GM19025 (cell line): ENCODE results near the gene YBEY.

Source experiments
- ATAC-seq: cut with Tn5 transposase; IDR thresholded peaks from one replicate; pipeline ENCODE4 v1.9.1; 2021; ENCODE audit warnings: mild to moderate bottlenecking, low read depth, moderate library complexity; ENCODE audit not compliant: unreplicated experiment

The YBEY gene

GRCh38 chr21:46325073-46325912, 39.2 kb downstream of the YBEY start:
- no peak for ATAC-seq

GRCh38 chr21:46326110-46326703, 40.1 kb downstream of the YBEY start:
- ATAC-seq = no peak

- ATAC-seq = no peak
These were observed 41.6 kb downstream of the YBEY start for GRCh38 chr21:46327711-46328110.

GRCh38 chr21:46328151-46328550, 42.0 kb downstream of the YBEY start:
- no peak for ATAC-seq

GRCh38 chr21:46329796-46330195, 43.7 kb downstream of the YBEY start:
- ATAC-seq = no peak

- ATAC-seq = no peak
These were observed 48.4 kb downstream of the YBEY start for GRCh38 chr21:46334351-46335140.

GRCh38 chr21:46336603-46337002, 50.5 kb downstream of the YBEY start:
- ATAC-seq = no peak

GRCh38 chr21:46340998-46341397, 54.9 kb downstream of the YBEY start:
- ATAC-seq = no peak

GRCh38 chr21:46344219-46344915, 58.2 kb downstream of the YBEY start:
- ATAC-seq = no peak

GRCh38 chr21:46345861-46346260, 59.7 kb downstream of the YBEY start:
- no peak for ATAC-seq

- ATAC-seq = no peak
These were observed 60.4 kb downstream of the YBEY start for GRCh38 chr21:46346296-46347202.

- no peak for ATAC-seq
These were observed 61.0 kb downstream of the YBEY start for GRCh38 chr21:46347203-46347550.
